A673 (cell line): ENCODE data around the gene RTN4RL1.

ENCODE experiments used
- EZH2 ChIP-seq: fragments of 200-600 bp; sonication (generic); IDR thresholded peaks from 2 replicates; pipeline ENCODE4 v1.6.1; 2017; ENCODE audit warnings: borderline replicate concordance, low read depth, mild to moderate bottlenecking, mixed read lengths, antibody characterized with exemption, low read length; ENCODE audit not compliant: poor library complexity, severe bottlenecking
- TF ChIP-seq, protein P1 (sequence below): fragments of 300-800, 200-600 bp; sonication (generic); conservative IDR thresholded peaks from 2 replicates; pipeline ENCODE4 v1.5.1; 2017; ENCODE audit warnings: low read depth, mild to moderate bottlenecking, antibody characterized with exemption, low read length, moderate library complexity, mixed read lengths

GRCh38 chr17:1920948-1921351 lies 104.2 kb downstream of the RTN4RL1 start:
- TF ChIP-seq, protein P1, sequence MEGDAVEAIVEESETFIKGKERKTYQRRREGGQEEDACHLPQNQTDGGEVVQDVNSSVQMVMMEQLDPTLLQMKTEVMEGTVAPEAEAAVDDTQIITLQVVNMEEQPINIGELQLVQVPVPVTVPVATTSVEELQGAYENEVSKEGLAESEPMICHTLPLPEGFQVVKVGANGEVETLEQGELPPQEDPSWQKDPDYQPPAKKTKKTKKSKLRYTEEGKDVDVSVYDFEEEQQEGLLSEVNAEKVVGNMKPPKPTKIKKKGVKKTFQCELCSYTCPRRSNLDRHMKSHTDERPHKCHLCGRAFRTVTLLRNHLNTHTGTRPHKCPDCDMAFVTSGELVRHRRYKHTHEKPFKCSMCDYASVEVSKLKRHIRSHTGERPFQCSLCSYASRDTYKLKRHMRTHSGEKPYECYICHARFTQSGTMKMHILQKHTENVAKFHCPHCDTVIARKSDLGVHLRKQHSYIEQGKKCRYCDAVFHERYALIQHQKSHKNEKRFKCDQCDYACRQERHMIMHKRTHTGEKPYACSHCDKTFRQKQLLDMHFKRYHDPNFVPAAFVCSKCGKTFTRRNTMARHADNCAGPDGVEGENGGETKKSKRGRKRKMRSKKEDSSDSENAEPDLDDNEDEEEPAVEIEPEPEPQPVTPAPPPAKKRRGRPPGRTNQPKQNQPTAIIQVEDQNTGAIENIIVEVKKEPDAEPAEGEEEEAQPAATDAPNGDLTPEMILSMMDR, result no peak
- no peak for TF ChIP-seq EZH2
